ENCODE data around the gene SRMS.

DNA sequence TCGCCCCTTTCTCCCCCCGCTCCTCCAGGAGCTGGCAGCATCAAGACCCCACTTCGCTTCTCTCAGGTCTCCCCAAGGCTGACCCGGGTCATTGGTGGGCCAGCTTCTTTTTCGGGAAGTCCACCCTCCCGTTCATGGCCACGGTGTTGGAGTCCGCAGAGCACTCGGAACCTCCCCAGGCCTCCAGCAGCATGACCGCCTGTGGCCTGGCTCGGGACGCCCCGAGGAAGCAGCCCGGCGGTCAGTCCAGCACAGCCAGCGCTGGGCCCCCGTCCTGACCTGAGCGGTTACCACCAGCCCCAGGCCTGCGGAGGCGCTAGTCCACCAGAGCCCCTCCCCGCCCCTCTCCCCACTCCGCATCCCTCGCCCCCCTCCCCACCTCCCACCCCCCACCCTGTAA, 25.9 kb downstream of the SRMS start:
- TF ChIP-seq CTCF (IDR thresholded peaks at IDR 0.05), result no peak
- no peak for TF ChIP-seq POLR2A (IDR thresholded peaks at IDR 0.05)
